Measurements from ENCODE around the gene DMRTC1B. TPM values are rescaled to one million over a fixed set of nuclear protein-coding genes. Genes with fewer than 3 reads are reported as not detected.
A peak's percentile ranks its signal among the peaks of the same experiment; 100 is the strongest.
"Not testable (repeated sequence)": the region's sequence is repeated elsewhere in the genome, so short reads cannot be mapped to it uniquely, and the experiment has no call there.

The DMRTC1B gene
- total and polyA plus RNA-seq, 12 donors: 0.28 to 2.3 (median 0.74) TPM; not detected in 4

DNA sequence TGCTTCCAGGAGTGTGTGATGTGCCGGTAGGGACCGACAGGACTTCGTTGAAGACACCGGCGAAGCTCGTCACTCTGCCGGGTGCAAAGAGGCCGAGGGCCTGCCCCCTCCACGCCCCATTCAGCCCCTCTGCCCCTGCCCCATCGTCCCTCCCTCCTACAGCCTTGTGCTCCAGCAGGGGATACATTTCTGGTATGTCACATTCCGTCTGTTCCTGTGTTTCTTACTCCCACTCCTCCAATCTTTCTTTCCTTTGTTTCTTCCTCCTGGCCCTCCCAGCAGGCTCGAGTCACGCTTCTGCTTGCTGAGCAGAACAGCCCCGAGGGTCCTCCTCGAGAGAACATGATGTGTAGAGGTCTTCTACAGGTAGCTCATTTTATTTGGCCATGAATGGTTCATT, 5.9 kb downstream of the DMRTC1B start, which contains the start of gene FAM236B:
Gene FAM236B, minus strand, starts transcription at position 101 of the 400 bp plus-strand sequence. Its CDS starts 100 bp downstream, at position 1.
- WGBS, 4 donors: no CpG with 5 or more reads among the region's 15 CpGs
- DNase-seq: not testable (repeated sequence)

GRCh38 chrX:72783365-72783936, 6.8 kb downstream of the DMRTC1B start:
- H3K9me3 ChIP-seq (replicated peaks in 1 of 3); H3K4me3 ChIP-seq; DNase-seq; H3K36me3 ChIP-seq (replicated peaks in 1 of 2); H3K4me1 ChIP-seq (replicated peaks in 1 of 2); H3K27me3 ChIP-seq; H3K27ac ChIP-seq; intact Hi-C loops (cut with DNase I): not testable (repeated sequence)
- no CpG with 5 or more reads among the region's 8 CpGs for WGBS, 4 donors

More for the DNA sequence above, 5.9 kb downstream of the DMRTC1B start, which contains the start of gene FAM236B:
- H3K27me3 ChIP-seq; H3K4me1 ChIP-seq (replicated peaks in 1 of 2); H3K4me3 ChIP-seq; intact Hi-C loops (cut with DNase I); H3K36me3 ChIP-seq (replicated peaks in 1 of 2); H3K9me3 ChIP-seq (replicated peaks in 1 of 3); H3K27ac ChIP-seq: not testable (repeated sequence)

DNA sequence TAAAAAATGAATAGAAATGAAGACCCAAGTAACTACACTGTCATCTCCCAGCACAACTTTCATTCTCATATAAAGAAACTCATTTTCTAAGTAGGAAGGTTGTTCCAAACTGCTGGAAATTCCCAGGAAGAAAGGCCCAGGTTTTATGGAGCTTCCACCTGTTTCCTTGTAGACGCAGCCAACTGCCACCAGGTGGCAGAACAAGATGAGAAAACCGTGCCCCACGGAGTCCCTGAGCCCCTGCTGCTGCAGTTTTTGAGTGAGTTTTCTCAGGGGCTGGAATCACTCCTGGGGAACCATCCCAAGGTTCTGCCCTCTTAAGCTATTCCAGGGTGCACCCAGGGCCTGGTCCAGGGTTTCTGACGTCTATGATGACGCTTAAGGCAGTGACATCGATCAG, 7.3 kb downstream of the DMRTC1B start:
- H3K27me3 ChIP-seq; H3K9me3 ChIP-seq (replicated peaks in 1 of 3); H3K36me3 ChIP-seq (replicated peaks in 1 of 2); H3K4me1 ChIP-seq (replicated peaks in 1 of 2); H3K27ac ChIP-seq; intact Hi-C loops (cut with DNase I); H3K4me3 ChIP-seq; DNase-seq: not testable (repeated sequence)
- no CpG with 5 or more reads among the region's 6 CpGs for WGBS, 4 donors

- no CpG with 5 or more reads among the region's 1 CpG for WGBS, 4 donors
- intact Hi-C loops (cut with DNase I); H3K36me3 ChIP-seq (replicated peaks in 1 of 2); H3K4me1 ChIP-seq (replicated peaks in 1 of 2); H3K27ac ChIP-seq; H3K9me3 ChIP-seq (replicated peaks in 1 of 3); DNase-seq; H3K27me3 ChIP-seq; H3K4me3 ChIP-seq: not testable (repeated sequence)
Measured at GRCh38 chrX:72788142-72788541, 11.5 kb downstream of the DMRTC1B start.

DNA sequence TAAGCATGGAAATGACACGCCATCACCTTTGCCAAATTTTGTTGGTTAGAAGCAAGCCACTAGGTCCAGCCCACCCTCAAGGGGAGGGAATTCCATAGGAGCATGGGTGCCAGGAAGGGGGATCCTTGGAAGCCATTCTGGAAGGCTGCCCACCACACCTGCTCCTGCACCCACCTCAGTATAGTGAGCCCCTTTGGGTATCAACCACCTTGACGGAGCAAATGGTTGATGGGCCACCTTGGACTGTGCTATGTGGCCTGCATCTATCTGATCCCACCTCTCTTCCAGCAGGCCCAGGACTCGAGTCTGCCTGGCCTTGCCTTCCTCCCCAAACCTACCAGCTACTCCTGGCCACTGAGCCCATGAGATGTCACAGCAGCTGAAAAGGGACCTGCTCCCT, 13.7 kb downstream of the DMRTC1B start:
- WGBS, 4 donors: 83 to 94% (median 83%) methylated on average over 1 of the region's 3 CpGs; no CpG with 5 or more reads in 1 of the 4 donors

DNA sequence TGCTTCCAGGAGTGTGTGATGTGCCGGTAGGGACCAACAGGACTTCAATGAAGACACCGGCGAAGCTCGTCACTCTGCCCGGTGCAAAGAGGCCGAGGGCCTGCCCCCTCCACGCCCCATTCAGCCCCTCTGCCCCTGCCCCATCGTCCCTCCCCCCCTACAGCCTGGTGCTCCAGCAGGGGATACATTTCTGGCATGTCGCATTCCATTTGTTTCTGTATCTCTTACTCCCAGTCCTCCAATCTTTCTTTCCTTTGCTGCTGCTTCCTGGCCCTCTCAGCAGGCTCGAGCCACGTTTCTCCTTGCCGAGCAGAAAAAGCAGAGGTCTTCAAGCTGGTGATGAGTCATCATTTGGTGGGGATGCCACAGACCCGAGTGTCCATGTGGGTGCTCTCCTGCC, 31.4 kb downstream of the DMRTC1B start, which contains the start of gene FAM236D:
Gene FAM236D, minus strand, starts transcription at position 101 of the 400 bp plus-strand sequence. Its CDS starts 100 bp downstream, at position 1.
- H3K9me3 ChIP-seq (replicated peaks in 1 of 3); H3K4me3 ChIP-seq; H3K27ac ChIP-seq; DNase-seq; H3K27me3 ChIP-seq; H3K36me3 ChIP-seq (replicated peaks in 1 of 2); H3K4me1 ChIP-seq (replicated peaks in 1 of 2); intact Hi-C loops (cut with DNase I): not testable (repeated sequence)
- no CpG with 5 or more reads among the region's 13 CpGs for WGBS, 4 donors

More for the DNA sequence above, 13.7 kb downstream of the DMRTC1B start:
- H3K9me3 ChIP-seq (replicated peaks in 1 of 3); H3K27ac ChIP-seq; H3K36me3 ChIP-seq (replicated peaks in 1 of 2); intact Hi-C loops (cut with DNase I); H3K27me3 ChIP-seq; H3K4me1 ChIP-seq (replicated peaks in 1 of 2); H3K4me3 ChIP-seq: not testable (repeated sequence)
- peak in 1 of 7 donors; percentile 8 for DNase-seq

DNA sequence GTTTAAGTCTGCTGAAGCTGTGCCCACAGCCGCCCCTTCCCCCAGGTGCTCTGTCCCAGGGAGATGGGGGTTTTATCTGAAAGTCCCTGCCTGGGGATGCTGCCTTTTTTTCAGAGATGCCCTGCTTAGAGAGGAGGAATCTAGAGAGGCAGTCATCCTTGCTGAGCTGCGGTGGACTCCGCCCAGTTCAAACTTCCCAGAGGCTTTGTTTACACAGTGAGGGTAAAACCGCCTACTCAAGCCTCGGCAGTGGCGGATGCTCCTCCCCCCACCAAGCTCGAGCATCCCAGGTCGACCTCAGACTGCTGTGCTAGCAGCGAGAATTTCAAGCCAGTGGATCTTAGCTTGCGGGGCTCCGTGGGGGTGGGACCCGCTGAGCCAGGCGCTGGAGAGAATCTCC, 54.0 kb downstream of the DMRTC1B start:
- intact Hi-C loops (cut with DNase I); H3K36me3 ChIP-seq (replicated peaks in 1 of 2); DNase-seq; H3K27me3 ChIP-seq; H3K27ac ChIP-seq; H3K9me3 ChIP-seq (replicated peaks in 1 of 3); H3K4me1 ChIP-seq (replicated peaks in 1 of 2); H3K4me3 ChIP-seq: not testable (repeated sequence)
- no CpG with 5 or more reads among the region's 13 CpGs for WGBS, 4 donors

- H3K4me3 ChIP-seq; H3K27me3 ChIP-seq; DNase-seq; H3K36me3 ChIP-seq (replicated peaks in 1 of 2); H3K4me1 ChIP-seq (replicated peaks in 1 of 2); intact Hi-C loops (cut with DNase I); H3K9me3 ChIP-seq (replicated peaks in 1 of 3); H3K27ac ChIP-seq: not testable (repeated sequence)
- no CpG with 5 or more reads among the region's 2 CpGs for WGBS, 4 donors
Measured at GRCh38 chrX:72837532-72837931, 60.8 kb downstream of the DMRTC1B start.

DNA sequence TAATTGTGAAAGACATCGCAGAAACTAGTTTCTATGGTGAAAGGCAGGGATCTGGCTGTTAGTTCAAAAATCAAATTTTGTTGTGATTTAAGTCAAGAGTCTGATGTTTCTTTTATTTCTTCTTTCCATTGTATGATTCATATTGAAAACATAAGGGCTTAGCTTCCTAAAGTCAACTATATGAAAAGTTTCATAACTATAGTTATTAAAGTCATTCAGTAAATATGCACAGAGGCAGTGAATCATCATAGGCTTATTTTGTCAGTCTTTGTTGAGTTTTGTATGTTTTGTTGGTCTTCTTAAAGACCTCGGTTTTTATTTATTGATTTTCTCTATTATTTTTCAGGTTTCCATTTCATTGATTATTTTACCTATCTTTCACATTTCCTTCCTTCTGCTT, 106.2 kb downstream of the DMRTC1B start:
- H3K27ac ChIP-seq; H3K27me3 ChIP-seq; H3K4me3 ChIP-seq; H3K4me1 ChIP-seq (replicated peaks in 1 of 2); intact Hi-C loops (cut with DNase I); DNase-seq; H3K36me3 ChIP-seq (replicated peaks in 1 of 2); H3K9me3 ChIP-seq (replicated peaks in 1 of 3): not testable (repeated sequence)
- no CpG with 5 or more reads among the region's 2 CpGs for WGBS, 4 donors

DNA sequence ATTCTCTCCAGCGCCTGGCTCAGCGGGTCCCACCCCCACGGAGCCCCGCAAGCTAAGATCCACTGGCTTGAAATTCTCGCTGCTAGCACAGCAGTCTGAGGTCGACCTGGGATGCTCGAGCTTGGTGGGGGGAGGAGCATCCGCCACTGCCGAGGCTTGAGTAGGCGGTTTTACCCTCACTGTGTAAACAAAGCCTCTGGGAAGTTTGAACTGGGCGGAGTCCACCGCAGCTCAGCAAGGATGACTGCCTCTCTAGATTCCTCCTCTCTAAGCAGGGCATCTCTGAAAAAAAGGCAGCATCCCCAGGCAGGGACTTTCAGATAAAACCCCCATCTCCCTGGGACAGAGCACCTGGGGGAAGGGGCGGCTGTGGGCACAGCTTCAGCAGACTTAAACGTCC, 113.0 kb downstream of the DMRTC1B start:
- H3K36me3 ChIP-seq (replicated peaks in 1 of 2); DNase-seq; H3K27ac ChIP-seq; H3K4me3 ChIP-seq; intact Hi-C loops (cut with DNase I); H3K4me1 ChIP-seq (replicated peaks in 1 of 2); H3K9me3 ChIP-seq (replicated peaks in 1 of 3); H3K27me3 ChIP-seq: not testable (repeated sequence)
- no CpG with 5 or more reads among the region's 14 CpGs for WGBS, 4 donors
